Kidney epithelial cell (primary cell): Measurements from ENCODE around the gene ADI1. TPM values are rescaled to one million over a fixed set of nuclear protein-coding genes. Genes with fewer than 3 reads are reported as not detected.
A peak's percentile ranks its signal among the peaks of the same experiment; 100 is the strongest.

Experiments
- DNase-seq: peaks from one replicate; pipeline ENCODE4 v3.0.0-alpha.2; 2010; ENCODE audit warnings: low read depth
- H3K27me3 ChIP-seq: 2 replicates; pipeline ENCODE4 v1.6.0; 2011; ENCODE audit warnings: low read length; ENCODE audit not compliant: control insufficient read depth, insufficient read depth
- H3K36me3 ChIP-seq: 2 replicates; pipeline ENCODE4 v1.5.1; 2011; ENCODE audit warnings: low read length; ENCODE audit not compliant: control insufficient read depth, insufficient read depth
- H3K4me3 ChIP-seq: 2 replicates; pipeline ENCODE4 v1.5.1; 2011; ENCODE audit warnings: low read depth, mild to moderate bottlenecking, control low read depth, low read length
- CTCF ChIP-seq: IDR thresholded peaks from 2 replicates; pipeline ENCODE4 v1.5.1; 2011; ENCODE audit warnings: mild to moderate bottlenecking, moderate library complexity, low read length, control low read depth, inconsistent platforms; ENCODE audit not compliant: insufficient read depth, poor library complexity, severe bottlenecking
- total RNA-seq: library from RNA; depleted of rRNA; stranded (reverse); fragments of >200 nt; gene quantifications from 2 replicates; pipeline ENCODE4 v1.2.3, GENCODE V29; 2015

The ADI1 gene
- total RNA-seq, 1 donor from 2014 or later, result 25.6 TPM

GRCh38 chr2:3463944-3464343 is 55.4 kb downstream of the ADI1 start:
- Histone ChIP-seq H3K27me3 (no peaks in the 10 kb centered on the region), H3K36me3 (no peaks in the 10 kb centered on the region), H3K4me3 (no peak overlapping the region)
- DNase-seq, result no peak
- no peak for TF ChIP-seq CTCF

GRCh38 chr2:3463186-3463835 is 56.0 kb downstream of the ADI1 start:
- Histone ChIP-seq H3K36me3 (no peaks in the 10 kb centered on the region), H3K27me3 (no peaks in the 10 kb centered on the region), H3K4me3 (no peak overlapping the region)
- DNase-seq, result no peak
- TF ChIP-seq CTCF, result no peak

GRCh38 chr2:3462493-3463104 is 56.7 kb downstream of the ADI1 start:
- Histone ChIP-seq H3K4me3 (no peak overlapping the region), H3K36me3 (no peaks in the 10 kb centered on the region), H3K27me3 (no peaks in the 10 kb centered on the region)
- TF ChIP-seq CTCF, result no peak
- DNase-seq, result no peak

GRCh38 chr2:3461801-3462492 is 57.4 kb downstream of the ADI1 start:
- peak; percentile 80 for TF ChIP-seq CTCF
- Histone ChIP-seq H3K4me3 (no peak overlapping the region), H3K27me3 (no peaks in the 10 kb centered on the region), H3K36me3 (no peaks in the 10 kb centered on the region)
- DNase-seq, result no peak

- no peak for TF ChIP-seq CTCF
- H3K36me3 ChIP-seq, result peaks cover 3% of the 10 kb centered on the region
These were observed 58.2 kb downstream of the ADI1 start for GRCh38 chr2:3460831-3461800.

More at GRCh38 chr2:3460831-3461800, 58.2 kb downstream of the ADI1 start:
- DNase-seq, result no peak
- no peak overlapping the region for H3K4me3 ChIP-seq
- no peaks in the 10 kb centered on the region for H3K27me3 ChIP-seq
